Stomach (tissue), 4 donors: ENCODE measurements around the gene TEKT2.

Source experiments
- EP300 ChIP-seq: sonication (generic); formaldehyde crosslinking; IDR thresholded peaks from one replicate; pipeline ENCODE4 v1.6.1; 2017; ENCODE audit warnings: antibody characterized with exemption
- POLR2A ChIP-seq, 4 donors: fragments of 450-650 bp; IDR thresholded peaks; one replicate each; pipeline ENCODE4 v1.6.1; 2016; ENCODE audit warnings: antibody characterized with exemption in 4 of 4, control low read depth in 2 of 4, mild to moderate bottlenecking in 1 of 4, moderate library complexity in 1 of 4
- POLR2AphosphoS5 ChIP-seq, 3 donors: sonication (generic); formaldehyde crosslinking; IDR thresholded peaks; one replicate each; pipeline ENCODE4 v1.6.1; 2016; ENCODE audit warnings: antibody characterized with exemption in 3 of 3
- TF ChIP-seq, protein P1 (sequence below), 7 experiments: fragments of 450-650 bp in 4 of 7; fragments of 200-600 bp in 3 of 7; sonication (generic) in 3 of 7; IDR thresholded peaks; one replicate each; pipeline ENCODE4 v1.5.1; 2016 to 2019; ENCODE audit warnings: antibody characterized with exemption in 7 of 7, control low read depth in 2 of 7, mild to moderate bottlenecking in 1 of 7

GRCh38 chr1:36137226-36137625, 53.3 kb downstream of the TEKT2 start:
- TF ChIP-seq POLR2A (IDR thresholded peaks at IDR 0.05) (no peak), POLR2AphosphoS5 (IDR thresholded peaks at IDR 0.05) (no peak), EP300 (no peak)
- TF ChIP-seq, protein P1, sequence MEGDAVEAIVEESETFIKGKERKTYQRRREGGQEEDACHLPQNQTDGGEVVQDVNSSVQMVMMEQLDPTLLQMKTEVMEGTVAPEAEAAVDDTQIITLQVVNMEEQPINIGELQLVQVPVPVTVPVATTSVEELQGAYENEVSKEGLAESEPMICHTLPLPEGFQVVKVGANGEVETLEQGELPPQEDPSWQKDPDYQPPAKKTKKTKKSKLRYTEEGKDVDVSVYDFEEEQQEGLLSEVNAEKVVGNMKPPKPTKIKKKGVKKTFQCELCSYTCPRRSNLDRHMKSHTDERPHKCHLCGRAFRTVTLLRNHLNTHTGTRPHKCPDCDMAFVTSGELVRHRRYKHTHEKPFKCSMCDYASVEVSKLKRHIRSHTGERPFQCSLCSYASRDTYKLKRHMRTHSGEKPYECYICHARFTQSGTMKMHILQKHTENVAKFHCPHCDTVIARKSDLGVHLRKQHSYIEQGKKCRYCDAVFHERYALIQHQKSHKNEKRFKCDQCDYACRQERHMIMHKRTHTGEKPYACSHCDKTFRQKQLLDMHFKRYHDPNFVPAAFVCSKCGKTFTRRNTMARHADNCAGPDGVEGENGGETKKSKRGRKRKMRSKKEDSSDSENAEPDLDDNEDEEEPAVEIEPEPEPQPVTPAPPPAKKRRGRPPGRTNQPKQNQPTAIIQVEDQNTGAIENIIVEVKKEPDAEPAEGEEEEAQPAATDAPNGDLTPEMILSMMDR (IDR thresholded peaks at IDR 0.05) = no peak
